GM19099 (cell line): ENCODE results near the gene CRNN.

Source experiments
- POLR2A ChIP-seq: IDR thresholded peaks from 3 replicates; pipeline ENCODE4 v1.6.1; 2011; ENCODE audit warnings: low read depth; ENCODE audit not compliant: insufficient read length; ENCODE audit errors: extremely low read depth

CRNN gene

GRCh38 chr1:152441756-152442155, 27.7 kb upstream of the CRNN start:
- no peak for TF ChIP-seq POLR2A

- TF ChIP-seq POLR2A: no peak
Observed at GRCh38 chr1:152440635-152441471, 26.8 kb upstream of the CRNN start.

GRCh38 chr1:152436593-152437496, 22.8 kb upstream of the CRNN start:
- TF ChIP-seq POLR2A: no peak

GRCh38 chr1:152427458-152427857, 13.4 kb upstream of the CRNN start:
- TF ChIP-seq POLR2A: no peak

- no peak for TF ChIP-seq POLR2A
Observed at GRCh38 chr1:152426731-152427130, 12.7 kb upstream of the CRNN start.

GRCh38 chr1:152419917-152420316, 5.9 kb upstream of the CRNN start:
- TF ChIP-seq POLR2A: no peak

GRCh38 chr1:152415454-152416227, 1.6 kb upstream of the CRNN start:
- TF ChIP-seq POLR2A: no peak

- no peak for TF ChIP-seq POLR2A
Observed at GRCh38 chr1:152412756-152413155, 1.3 kb downstream of the CRNN start.

GRCh38 chr1:152411134-152411533, 2.9 kb downstream of the CRNN start:
- no peak for TF ChIP-seq POLR2A

- TF ChIP-seq POLR2A: no peak
Observed at GRCh38 chr1:152410599-152410998, 3.5 kb downstream of the CRNN start.

GRCh38 chr1:152410028-152410427, 4.0 kb downstream of the CRNN start:
- TF ChIP-seq POLR2A: no peak

- TF ChIP-seq POLR2A: no peak
Observed at GRCh38 chr1:152408664-152409063, 5.4 kb downstream of the CRNN start.

- TF ChIP-seq POLR2A: no peak
Observed at GRCh38 chr1:152398812-152399698, 15.0 kb downstream of the CRNN start.

GRCh38 chr1:152397474-152397873, 16.6 kb downstream of the CRNN start:
- TF ChIP-seq POLR2A: no peak
